HG03135 (cell line): ENCODE measurements around the gene RAB8A.
"Not testable (repeated sequence)": the region's sequence is repeated elsewhere in the genome, so short reads cannot be mapped to it uniquely, and the experiment has no call there.

ENCODE experiments used
- ATAC-seq: cut with Tn5 transposase; IDR thresholded peaks from one replicate; pipeline ENCODE4 v1.9.1; 2021; ENCODE audit warnings: mild to moderate bottlenecking, moderate library complexity; ENCODE audit not compliant: unreplicated experiment

RAB8A gene

DNA sequence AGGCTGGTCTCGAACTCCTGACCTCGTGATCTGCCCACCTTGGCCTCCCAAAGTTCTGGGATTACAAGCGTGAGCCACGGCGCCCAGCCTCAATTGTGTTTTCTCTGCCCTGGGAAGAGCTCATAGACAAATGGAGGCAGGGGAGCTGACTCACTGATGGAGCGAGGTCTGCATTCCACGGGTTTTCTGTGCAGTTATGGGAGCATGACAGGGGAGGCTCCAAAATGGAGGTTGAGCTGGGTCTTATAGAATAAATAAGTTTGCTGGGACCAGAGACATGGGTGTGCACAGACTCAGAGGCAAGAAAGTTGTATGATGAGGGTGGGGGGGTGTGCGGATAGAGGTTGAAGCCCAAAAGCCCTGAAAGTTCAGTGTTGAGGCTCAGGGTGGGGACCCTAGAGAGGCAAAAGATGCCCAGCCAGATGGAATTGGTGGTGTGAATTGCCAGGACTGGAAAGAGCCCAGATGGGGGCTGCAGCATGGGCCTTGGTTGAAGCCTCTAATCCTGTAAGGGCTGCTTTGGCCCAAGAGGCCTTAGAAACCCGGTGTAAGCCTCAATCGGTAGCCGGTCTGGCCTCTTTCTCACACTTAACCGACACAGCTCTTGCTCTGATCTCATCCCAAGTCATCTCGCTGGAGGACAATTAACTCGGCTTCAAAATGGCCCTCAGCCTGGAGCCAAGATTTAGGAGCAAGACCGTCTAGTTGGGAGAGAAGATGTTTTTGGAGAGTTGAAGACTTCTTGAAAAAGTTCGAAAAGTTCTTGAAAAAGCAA lies 33.5 kb upstream of the RAB8A start:
- ATAC-seq, result no peak

DNA sequence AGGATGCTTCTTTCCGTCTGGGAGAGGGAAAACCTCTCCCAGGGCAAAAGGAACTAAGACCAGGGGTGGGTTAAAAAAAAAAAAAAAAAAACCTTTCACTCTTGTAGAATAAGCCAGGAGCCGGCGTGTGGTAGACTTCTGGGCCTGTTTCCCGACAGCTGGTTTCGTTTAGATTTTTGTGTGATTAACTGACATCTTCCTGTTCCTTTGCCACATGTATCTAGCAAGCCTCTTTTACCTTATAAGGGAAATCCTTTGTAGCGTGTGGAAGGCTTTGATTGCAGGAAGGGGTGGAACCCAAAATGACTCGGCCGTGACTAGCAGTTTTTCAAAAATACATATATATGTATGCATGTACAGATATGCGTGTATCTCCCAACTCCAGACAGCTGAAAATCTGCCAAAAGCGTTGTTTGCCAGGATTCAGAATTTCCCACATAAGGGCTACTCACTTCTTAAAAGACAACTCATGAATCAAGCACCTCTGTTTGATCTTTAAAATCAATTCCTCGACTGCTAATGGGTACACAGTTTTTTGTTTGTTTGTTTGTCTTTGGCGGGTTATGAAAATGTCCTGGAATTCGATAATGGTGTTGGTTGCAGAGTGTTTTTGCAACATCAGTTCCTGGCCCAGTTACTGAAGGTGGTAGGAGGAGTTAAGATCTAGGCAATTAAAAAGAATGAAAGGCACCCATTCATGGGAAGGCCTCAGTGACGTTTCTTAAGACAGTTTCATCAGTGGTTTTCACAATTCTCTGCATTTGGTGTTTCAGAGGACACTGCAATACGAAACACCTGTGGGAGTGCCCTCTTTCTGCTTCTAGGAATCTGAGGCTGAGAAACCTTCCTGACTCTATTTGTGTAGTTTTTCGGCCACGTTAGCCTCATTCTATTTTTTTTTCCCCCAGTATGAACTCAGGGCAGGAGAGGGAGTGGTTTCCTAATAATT lies 32.7 kb upstream of the RAB8A start:
- ATAC-seq, result peak; percentile 46

DNA sequence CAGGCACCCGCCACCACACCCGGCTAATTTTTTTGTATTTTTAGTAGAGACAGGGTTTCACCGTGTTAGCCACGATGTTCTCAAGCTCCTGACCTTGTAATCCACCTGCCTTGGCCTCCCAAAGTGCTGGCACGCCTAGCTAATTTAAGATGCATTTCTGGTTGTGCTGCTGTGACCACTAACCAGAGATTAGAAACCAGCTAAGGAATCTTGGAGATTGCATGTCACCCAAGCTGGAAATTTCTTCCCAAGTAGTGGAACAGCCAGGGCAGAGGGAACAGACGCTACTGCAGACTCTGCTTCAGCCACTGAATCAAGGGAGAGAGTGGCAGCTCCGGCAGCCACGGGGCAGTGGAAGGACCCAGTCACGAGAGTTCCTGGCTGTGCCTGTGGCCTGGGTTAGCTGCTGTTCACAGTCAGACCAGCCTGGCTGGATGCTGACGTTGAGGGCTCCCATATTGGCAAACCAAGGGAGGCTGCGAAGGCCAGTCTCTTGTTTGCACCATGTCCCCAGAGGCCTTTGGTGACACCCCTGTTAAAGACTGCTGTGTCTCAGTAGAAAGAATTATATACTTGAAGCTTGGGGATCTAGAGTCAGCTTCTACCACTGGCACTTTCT lies 27.5 kb upstream of the RAB8A start:
- no peak for ATAC-seq

DNA sequence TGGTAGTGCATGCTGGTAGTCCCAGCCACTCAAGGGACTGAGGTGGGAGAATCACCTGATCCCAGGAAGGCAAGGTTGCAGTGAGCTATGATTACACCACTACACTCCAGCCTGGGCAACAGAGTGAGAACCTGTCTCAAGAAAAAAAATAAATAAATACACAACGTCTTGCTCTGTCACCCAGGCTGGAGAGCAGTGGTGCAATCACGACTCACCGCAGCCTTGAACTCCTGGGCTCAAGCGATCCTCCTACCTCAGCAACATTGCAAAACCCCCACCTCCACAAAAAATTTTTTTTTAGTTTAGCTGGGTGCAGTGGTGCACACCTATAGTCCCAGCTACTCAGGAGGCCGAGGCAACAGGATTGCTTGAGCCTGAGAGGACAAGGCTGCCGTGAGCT lies 26.6 kb upstream of the RAB8A start:
- ATAC-seq, result no peak

DNA sequence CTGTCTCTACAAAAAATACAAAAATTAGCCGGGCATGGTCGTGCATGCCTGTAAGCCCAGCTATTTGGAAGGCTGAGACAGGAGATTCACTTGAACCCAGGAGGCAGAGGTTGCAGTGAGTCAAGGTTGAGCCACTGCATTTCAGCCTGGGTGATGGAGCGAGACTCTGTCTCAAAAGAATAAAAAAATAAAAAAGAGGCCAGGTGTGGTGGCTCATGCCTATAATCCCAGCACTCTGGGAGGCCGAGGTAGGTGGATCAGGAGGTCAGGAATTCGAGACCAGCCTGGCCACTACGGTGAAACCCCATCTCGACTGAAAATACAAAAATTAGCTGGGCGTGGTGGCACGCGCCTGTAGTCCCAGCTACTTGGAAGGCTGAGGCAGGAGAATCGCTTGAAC lies 24.3 kb upstream of the RAB8A start:
- not testable (repeated sequence) for ATAC-seq

DNA sequence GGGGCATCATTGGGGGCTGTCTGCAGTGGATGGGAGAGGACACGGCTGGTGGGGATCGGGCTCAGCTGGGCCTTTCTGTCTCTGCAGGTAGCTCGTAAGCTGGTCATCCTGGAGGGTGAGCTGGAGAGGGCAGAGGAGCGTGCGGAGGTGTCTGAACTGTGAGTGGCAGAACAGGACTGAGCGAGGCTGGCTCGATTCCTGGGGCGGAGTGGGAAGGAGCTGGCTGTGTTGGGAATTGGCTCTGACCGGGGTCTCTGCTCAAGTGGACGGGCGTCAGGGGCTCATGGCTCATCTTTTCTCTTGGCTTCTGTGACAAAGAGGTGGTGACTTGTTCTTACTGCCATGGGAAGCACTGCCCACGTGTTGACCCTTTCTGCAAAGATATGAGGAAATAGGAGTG lies 23.7 kb upstream of the RAB8A start:
- no peak for ATAC-seq

DNA sequence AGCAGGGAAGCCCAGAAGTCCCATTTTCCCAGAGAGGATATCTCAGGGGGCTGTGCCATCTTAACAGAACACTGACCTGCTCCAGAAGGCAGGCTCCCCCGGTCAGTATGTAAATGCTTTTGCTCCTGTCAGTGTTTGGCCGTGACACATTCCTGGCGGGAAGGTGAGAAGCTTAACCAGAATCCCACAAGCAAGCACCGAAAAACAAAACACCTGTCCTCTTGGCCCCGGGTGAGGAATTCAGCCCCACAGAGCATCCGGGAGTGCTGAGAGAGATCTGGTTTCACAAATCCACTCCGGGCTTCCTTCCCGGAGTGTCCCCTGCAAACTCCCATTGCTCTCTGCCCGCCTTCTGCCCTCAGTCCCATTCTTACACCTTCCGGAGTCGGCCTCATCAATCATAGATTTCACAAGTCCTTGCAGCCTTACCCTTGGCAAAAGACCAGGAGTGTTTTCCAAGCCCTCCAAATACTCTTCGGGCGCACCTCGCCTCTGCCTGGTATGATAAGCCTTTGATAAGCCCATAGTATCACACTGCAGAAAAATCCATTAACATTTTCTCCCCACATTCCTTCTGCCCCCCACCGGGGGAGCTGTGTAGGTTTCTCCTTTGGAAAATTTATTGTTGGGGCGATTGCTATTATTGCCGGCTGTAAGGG lies 23.2 kb upstream of the RAB8A start:
- no peak for ATAC-seq

DNA sequence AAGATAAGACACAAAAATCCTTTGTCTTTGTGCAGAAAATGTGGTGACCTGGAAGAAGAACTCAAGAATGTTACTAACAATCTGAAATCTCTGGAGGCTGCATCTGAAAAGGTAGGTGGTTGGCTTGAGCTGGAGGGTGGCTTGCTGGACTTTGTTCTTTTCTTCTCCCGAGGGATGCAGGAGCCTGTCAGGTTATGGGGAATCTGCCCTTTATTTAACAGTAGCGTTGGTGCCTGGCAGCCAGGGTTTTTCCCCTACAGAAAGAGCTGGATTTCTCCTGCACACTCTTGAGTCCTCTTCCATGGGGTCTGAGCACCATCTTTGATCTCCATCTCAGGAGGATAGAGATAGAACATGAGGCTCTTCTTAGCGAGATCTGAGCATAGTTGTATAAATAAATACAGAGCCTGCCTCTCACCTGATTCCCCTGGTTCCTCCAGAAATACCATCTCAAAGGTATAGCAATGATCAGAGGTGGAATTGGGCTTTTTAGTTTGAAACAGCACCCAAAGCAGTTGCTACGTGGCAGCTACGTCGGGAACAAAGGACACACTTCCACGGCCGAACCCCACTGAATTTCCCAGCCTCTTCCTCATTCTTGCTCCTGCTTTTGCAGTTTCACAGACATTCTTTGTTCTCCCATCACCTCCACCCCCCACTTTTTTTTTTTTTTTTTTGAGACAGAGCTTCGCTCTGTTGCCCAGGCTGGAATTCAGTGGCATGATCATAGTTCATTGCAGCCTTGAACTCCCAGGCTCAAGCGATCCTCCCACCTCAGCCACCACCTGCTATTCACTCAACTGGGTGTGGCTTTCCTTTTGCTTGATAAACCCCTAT lies 22.5 kb upstream of the RAB8A start:
- no peak for ATAC-seq

DNA sequence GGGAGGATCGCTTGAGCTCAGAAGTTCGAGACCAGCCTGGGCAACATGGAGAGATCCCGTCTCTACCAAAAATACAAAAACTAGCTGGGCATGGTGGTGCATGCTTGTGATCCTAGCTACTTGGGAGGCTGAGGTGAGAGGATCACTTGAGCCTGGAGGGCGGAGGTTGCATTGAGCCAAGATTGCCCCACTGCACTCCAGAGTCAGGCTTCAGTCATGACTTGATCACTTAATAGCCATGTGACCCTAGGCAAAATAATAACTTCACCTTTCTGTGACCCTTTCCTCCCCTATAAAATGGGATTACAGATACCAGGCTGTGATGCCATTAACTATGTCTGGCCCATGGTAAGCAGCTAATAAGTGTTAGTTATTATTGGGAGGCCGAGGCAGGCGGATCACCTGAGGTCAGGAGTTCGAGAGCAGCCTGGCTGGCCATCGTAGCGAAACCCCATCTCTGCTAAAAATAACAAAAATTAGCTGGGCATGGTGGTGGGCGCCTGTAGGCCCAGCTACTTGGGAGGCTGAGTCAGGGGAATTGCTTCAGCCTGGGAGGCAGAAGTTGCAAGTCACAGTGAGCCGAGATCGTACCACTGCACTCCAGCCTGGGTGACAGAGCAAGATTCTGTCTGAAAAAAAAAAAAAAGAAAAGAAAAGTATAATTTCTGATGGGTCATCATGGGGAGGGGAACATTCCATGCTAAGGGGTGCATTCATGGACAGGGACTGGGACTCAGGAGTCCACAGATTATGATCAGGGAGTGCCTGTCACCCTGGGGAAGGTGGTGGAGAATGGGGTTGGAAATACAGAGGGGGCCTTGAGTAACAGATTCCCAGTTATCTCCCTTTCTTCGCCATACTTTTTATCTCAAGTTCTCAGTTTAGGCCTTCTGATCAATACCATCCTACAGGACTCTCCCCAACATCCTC lies 19.9 kb upstream of the RAB8A start:
- no peak for ATAC-seq

DNA sequence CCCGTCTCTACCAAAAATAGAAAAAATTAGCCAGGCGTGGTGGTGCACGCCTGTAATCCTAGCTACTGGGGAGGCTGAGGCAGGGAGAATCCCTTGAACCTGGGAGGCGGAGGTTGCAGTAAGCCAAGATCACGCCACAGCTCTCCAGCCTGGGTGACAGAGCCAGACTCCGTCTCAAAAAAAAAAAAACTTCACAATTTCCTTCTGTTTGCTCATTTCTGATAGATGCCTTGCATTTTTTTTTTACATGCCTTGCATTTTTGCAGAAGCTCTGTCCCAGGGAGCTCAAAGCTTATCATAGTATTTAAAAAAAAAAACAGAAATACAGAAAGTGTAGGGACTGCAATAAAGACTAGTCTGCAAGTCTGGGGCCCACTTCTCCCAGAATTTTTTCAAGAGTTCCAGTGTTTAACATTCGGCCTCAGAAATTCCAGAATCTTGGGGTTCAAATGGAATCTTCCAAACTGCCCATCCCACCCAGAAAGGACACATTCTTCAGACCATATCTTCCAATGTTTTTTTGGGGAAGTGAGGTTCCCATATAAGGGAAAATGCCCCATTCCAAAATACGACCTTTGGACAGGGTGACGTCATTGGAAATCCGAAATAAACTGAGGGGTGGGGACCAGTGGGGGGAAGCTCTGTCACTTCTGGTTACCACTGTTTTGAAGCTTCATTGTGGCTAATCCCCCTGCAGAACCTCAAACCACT lies 17.2 kb upstream of the RAB8A start:
- ATAC-seq, result no peak

DNA sequence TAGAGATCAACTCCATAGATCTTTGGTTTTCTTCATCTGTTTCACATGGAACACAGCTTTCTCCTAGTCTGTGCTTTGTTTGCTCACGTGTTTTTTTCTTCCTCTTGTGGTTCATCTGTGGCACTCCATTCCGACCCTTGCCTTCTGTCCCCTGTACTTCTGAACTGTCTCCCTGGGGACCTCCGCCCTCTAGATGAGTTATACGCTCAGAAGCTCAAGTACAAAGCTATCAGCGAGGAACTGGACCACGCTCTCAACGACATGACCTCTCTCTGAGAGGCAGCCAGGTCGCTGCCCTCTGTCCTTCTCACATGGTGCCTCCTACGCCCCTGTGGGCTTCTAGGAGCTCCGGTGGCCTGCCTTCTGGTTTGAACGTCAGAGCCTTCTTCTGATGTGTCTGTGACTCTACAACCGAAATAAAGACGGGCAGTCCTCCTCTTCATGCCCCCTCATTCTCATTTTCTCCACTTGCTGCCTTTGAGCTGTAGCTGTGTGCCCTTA lies 16.6 kb upstream of the RAB8A start:
- ATAC-seq, result no peak

DNA sequence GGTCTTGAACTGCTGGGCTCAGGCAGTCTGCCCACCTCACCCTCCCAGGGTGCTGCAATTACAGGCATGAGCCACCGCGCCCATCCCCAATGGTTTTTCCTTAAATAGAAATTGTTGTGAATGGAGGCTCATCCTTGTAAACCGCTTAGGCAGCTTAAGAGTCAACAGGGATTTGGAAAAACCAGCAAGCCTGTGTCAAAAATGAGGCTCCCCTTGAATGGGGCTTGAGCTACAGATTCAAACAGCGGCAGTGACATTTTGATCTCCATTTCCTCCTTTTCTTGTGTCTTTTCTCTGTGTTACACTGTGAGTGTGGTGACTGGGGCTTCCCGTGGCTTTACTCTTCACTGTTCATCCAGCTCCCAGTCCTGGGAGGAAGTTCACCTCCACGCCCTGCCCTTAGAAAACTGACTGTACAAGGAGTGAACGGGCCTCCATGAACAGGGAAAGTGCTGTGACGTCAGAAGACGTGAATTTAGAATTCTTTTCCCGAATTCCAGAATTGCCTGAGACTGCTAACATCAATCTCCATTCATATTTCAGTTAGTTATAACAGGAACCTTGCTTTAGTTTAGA lies 15.3 kb upstream of the RAB8A start:
- ATAC-seq, result no peak

DNA sequence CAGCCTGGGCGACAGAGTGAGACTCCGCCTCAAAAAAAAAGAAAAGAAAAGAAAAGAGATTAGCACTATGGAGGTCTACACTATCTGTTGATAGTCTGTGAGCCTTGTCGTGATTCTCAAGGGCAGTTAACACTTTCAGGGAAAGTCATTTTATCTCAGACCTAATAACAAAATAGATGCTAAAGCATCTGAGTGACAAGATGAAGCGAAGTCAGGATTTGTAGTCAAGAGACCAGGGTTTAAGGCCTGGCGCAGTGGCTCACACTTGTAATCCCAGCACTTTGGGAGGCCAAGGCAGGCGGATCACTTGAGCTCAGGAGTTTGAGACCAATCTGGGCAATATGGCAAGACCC lies 13.3 kb upstream of the RAB8A start:
- ATAC-seq, result no peak

DNA sequence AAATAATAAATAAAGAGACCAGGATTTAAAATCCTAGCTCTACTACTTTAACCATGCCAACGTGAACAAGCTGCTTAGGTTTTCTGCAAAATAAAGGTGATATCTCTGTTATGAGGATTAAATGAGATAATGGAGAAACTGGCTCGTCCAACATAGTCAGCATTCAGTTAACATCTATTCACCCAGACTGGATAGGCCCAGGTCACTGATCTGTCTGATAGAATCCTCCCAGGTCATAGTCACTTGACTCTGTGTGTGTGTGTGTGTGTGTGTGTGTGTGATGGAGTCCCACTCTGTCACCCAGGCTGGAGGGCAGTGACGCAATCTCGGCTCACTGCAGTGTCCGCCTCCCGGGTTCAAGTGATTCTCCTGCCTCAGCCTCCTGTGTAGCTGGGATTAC lies 12.9 kb upstream of the RAB8A start:
- ATAC-seq, result no peak

DNA sequence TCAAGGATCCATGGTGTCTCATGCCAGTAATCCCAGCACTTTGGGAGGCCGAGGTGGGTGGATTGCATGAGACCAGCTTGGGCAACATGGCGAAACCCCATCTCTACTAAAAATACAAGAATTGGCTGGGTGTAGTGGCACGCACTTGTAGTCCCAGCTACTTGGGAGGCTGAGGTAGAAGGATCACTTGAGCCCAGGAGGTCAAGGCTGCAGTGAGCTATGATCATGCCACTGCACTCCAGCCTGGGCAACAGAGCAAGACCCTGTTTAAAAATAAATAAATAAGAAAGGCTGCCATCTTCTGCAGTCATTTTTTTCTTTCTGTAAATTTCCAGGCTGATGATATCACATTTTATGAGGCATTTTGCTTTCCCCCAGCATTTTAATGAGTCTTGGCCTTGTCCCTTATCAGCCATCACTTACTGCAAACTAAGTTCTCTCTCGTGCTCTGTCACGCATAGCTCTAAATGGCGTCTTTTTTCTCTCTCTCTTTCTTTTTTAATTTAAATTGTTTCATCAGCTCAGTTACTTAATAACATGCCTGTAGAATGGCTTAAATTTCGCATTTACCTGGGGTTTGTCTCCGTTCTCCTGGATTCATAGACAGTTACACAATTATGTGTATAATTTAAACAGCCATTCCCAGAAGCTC lies 12.2 kb upstream of the RAB8A start:
- ATAC-seq, result not testable (repeated sequence)

DNA sequence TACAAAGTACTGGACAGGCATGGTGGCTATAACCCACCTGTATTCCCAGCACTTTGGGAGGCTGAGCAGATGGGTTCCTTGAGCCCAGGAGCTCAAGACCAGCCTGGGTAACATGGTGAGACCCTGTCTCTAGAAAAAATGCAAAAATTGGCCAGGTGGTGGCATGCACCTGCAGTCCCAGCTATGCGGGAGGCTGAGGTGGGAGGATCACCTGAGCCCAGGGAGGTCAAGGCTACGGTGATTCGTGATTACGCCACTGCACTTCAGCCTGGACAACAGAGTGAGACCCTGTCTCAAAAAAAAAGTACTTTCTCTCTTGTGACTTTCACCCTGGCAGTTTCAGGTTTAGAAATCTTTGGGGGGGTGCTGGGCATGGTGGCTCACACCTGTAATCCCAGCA lies 11.2 kb upstream of the RAB8A start:
- no peak for ATAC-seq

DNA sequence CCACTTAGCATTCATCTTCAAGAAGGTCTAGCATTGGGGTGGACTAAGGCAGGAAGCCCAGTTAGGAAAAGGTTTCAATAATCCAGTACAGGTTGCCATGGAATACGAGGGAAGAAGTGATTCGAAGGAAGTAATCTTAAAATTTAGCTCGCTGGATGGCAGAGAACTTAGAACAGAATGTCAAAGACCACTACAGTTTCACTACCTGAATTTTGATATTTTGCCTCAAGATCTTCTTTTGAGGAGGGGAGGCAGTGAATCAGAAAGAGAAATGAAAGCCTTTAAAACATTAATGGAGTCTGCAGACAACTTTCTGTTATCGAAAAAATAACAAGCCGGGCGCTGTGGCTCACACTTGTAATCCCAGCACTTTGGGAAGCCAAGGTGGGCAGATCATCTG lies 7.0 kb upstream of the RAB8A start:
- no peak for ATAC-seq

DNA sequence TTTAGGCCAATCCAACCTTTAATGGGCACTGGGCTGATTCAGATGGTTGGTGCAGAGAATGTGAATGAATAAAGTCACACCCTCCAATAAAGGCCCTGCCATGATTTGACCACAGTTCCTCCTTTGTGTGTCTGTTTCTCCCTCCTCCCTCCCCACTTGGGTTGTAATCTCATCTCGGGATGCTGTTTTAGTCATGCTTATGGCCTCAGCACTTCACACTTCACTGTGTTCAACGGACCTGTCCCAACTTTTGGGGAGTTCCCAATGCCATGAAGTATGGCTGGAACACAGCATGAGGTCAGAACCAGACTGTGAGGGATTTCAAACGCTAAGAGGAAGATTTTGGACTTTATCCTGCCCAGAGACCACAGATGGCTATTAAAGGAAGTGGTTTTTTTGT lies 5.6 kb upstream of the RAB8A start:
- no peak for ATAC-seq
